ENCODE results near the gene LEO1.

DNA sequence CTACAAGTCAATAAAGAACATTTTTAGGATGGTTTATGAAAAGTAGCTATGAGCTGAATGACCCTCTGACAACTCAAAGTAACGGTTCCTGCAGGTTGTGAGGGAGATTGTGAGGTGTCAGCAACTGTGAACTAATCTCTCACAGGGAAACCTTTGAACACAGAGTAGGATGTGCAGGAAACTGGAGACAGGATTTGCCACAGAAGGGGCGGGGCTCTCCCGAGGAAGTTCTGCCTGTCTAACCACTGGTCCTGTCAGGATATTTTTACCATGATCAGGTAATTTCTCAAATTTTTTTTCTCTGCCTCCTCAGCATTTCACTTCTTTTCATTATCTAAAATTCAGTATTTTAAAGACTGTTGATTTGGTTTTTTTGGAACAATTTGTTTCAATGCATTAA lies 33.3 kb downstream of the LEO1 start:
- TF ChIP-seq, protein P1, sequence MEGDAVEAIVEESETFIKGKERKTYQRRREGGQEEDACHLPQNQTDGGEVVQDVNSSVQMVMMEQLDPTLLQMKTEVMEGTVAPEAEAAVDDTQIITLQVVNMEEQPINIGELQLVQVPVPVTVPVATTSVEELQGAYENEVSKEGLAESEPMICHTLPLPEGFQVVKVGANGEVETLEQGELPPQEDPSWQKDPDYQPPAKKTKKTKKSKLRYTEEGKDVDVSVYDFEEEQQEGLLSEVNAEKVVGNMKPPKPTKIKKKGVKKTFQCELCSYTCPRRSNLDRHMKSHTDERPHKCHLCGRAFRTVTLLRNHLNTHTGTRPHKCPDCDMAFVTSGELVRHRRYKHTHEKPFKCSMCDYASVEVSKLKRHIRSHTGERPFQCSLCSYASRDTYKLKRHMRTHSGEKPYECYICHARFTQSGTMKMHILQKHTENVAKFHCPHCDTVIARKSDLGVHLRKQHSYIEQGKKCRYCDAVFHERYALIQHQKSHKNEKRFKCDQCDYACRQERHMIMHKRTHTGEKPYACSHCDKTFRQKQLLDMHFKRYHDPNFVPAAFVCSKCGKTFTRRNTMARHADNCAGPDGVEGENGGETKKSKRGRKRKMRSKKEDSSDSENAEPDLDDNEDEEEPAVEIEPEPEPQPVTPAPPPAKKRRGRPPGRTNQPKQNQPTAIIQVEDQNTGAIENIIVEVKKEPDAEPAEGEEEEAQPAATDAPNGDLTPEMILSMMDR (IDR thresholded peaks at IDR 0.05 in 4 of 5, conservative IDR thresholded peaks at IDR 0.05 in 1 of 5), result no peak
- no peak for TF ChIP-seq POLR2A (IDR thresholded peaks at IDR 0.05)

Data from gastrocnemius medialis (tissue), 4 donors.